ENCODE results near the gene REEP6. TPM values are rescaled to one million over a fixed set of nuclear protein-coding genes. Genes with fewer than 3 reads are reported as not detected.
A peak's percentile ranks its signal among the peaks of the same experiment; 100 is the strongest.

Gene REEP6
- total and polyA plus RNA-seq, 2 of the 8 experiments (the other 6 are each of a cell fraction or from before 2014, with no cell fraction given): 12.6 to 20.7 TPM

DNA sequence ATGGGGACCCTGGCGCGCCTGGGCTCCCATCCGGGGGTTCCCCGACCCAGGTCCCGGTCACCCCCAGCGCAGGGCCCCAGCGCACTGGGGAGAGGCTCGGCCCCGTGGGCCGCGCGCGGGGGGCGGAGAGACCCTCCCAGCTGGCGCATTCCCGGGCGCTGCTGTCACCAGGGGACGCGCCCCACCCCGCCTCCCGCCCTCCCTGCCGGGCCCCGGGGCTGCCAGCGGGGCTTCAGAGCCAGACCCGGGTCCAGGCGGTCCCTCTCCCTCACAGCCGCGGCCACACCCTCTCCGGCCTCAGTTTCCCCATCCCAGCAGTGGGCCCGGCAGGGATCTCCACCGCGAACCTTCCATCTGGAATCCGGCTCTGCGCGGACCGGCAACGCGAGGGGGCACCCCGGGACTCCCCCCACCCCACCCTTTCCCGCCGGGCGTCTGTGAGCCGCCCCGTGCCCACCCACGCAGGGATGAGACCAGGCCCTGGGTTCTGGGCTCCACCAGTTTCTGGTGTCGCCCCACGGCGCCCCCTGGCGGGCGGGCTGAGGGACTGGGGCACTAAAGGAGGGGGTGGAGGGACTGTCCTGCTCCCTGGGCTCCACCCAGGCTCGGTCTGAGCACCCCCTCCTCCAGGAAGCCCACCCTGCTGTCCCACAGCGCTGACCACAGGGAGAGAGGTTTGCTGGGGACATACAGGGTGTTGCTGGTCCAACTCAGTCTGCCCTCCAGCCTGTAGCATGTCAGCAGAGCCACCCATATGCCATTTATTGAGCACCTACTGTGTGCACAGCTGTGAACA is 22.7 kb downstream of the REEP6 start:
- Histone ChIP-seq H3K4me2 (ENCODE audit: insufficient read depth in 1 of 2, low read depth in 2 of 2, low read length in 2 of 2) (peak overlapping the region in 1 of 2 experiments; percentile 60; a peak in 2 of 4 replicates), H2AK5ac (ENCODE audit: low read depth, low read length) (no peak overlapping the region), H3K36me3 (ENCODE audit: control insufficient read depth in 2 of 4, insufficient read depth in 4 of 4, low read length in 3 of 4) (no peaks in the 10 kb centered on the region), H2BK12ac (ENCODE audit: low read depth, low read length) (no peak overlapping the region), H3K9ac (replicated peaks in 1 of 4; ENCODE audit: extremely low read depth in 1 of 4, low read depth in 3 of 4, low read length in 3 of 4) (no peak overlapping the region), H2BK5ac (ENCODE audit: low read depth, low read length) (no peak overlapping the region), H3K27me3 (replicated peaks in 1 of 4; ENCODE audit: control insufficient read depth in 3 of 4, extremely low read depth in 1 of 4, insufficient read depth in 3 of 4, low read length in 3 of 4) (peaks cover 0 to 10% (median 6%) of the 10 kb centered on the region in 4 experiments; a peak in 5 of 7 replicates), H2BK15ac (ENCODE audit: low read length) (peak overlapping the region; percentile 29; the same call in 1 of the 2 replicates), H3K23ac (ENCODE audit: insufficient read length) (no peak overlapping the region), H3K23me2 (ENCODE audit: low read depth, low read length) (no peaks in the 10 kb centered on the region; the same call in 1 of the 2 replicates), H3K27ac (ENCODE audit: low read depth, low read length) (no peak overlapping the region), H2AFZ (ENCODE audit: low read length) (no peak overlapping the region), H4K5ac (ENCODE audit: insufficient read length, low read depth, low read length) (no peak overlapping the region), H2BK20ac (ENCODE audit: low read length) (no peak overlapping the region), H3K9me3 (ENCODE audit: insufficient read depth in 2 of 2, low read depth in 1 of 2, low read length in 1 of 2) (no peaks in the 10 kb centered on the region), H3K56ac (replicated peaks; ENCODE audit: insufficient read length, low read depth, low read length) (no peak overlapping the region), H2BK120ac (replicated peaks; ENCODE audit: low read depth, low read length) (no peak overlapping the region), H3K79me1 (ENCODE audit: low read depth, low read length) (no peaks in the 10 kb centered on the region), H4K20me1 (replicated peaks in 1 of 2; ENCODE audit: control insufficient read depth in 1 of 2, insufficient read depth in 2 of 2, low read length in 2 of 2) (peaks cover 0 to 6% of the 10 kb centered on the region in 2 experiments), H3K4me3 (ENCODE audit: extremely low read depth in 1 of 4, insufficient read depth in 2 of 4, low read depth in 3 of 4, low read length in 4 of 4) (peak overlapping the region in 2 of 4 experiments; percentile 8 to 55; a peak in 3 of 8 replicates), H3K4me1 (replicated peaks in 1 of 4; ENCODE audit: control insufficient read depth in 3 of 4, insufficient read depth in 4 of 4, low read length in 3 of 4) (no peaks in the 10 kb centered on the region; a peak in 1 of 7 replicates), H3K14ac (ENCODE audit: insufficient read length) (no peak overlapping the region), H4K8ac (ENCODE audit: extremely low read depth, insufficient read depth, low read length) (0 out of 2 replicates have a peak overlapping the region, but pooled peaks have one; percentile 51), H3K4ac (replicated peaks; ENCODE audit: insufficient read length, low read depth, low read length) (no peak overlapping the region), H3K79me2 (ENCODE audit: control insufficient read depth in 1 of 2, insufficient read depth in 2 of 2, low read length in 2 of 2) (no peaks in the 10 kb centered on the region), H3K18ac (ENCODE audit: extremely low read depth, low read length) (no peak overlapping the region), H4K91ac (replicated peaks; ENCODE audit: insufficient read length, low read length) (no peak overlapping the region)
- FAIRE-seq (no peak), DNase-seq (ENCODE audit: low read depth in 1 of 2, low spot score in 2 of 2) (peak in 1 of 2 experiments; percentile 82)
- 25% methylated on average over 26 of the region's 52 CpGs; no CpG with 5 or more reads in 1 of the 2 experiments for WGBS, 2 experiments (ENCODE audit: extremely low coverage in 1 of 2, insufficient coverage in 1 of 2, insufficient read length in 1 of 2, insufficient replicate concordance in 2 of 2, low coverage in 1 of 2, low lambda C conversion rate in 2 of 2, missing lambda C conversion rate in 1 of 2)
- ChIA-PET POLR2A (ENCODE audit: partially characterized antibody) (interaction anchor here (0.5 to 1.6 kb wide), 2 partner anchors 28 to 232 kb away, joined by 3 read pairs; no protein-coding TSS in a partner anchor), CTCF (ENCODE audit: partially characterized antibody) (interaction anchor here (1.0 to 2.2 kb wide), 3 partner anchors 31 to 40 kb away, joined by 3 to 6 read pairs (median 4); no protein-coding TSS in a partner anchor)
- TF ChIP-seq, protein P1, sequence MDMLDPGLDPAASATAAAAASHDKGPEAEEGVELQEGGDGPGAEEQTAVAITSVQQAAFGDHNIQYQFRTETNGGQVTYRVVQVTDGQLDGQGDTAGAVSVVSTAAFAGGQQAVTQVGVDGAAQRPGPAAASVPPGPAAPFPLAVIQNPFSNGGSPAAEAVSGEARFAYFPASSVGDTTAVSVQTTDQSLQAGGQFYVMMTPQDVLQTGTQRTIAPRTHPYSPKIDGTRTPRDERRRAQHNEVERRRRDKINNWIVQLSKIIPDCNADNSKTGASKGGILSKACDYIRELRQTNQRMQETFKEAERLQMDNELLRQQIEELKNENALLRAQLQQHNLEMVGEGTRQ (IDR thresholded peaks at IDR 0.05; ENCODE audit: low read length): no peak
- no peak for TF ChIP-seq SAP30 (IDR thresholded peaks at IDR 0.05; ENCODE audit: insufficient read depth, insufficient replicate concordance, low read length)
- TF ChIP-seq GTF2F1 (IDR thresholded peaks at IDR 0.05; ENCODE audit: borderline replicate concordance, low read depth, low read length): no peak
- TF ChIP-seq TAF7 (optimal IDR thresholded peaks at IDR 0.05; ENCODE audit: borderline replicate concordance, low read depth, low read length): no peak
- TF ChIP-seq POLR2AphosphoS5 (IDR thresholded peaks at IDR 0.05; ENCODE audit: low read depth, low read length): no peak
- TF ChIP-seq YY1 (IDR thresholded peaks at IDR 0.05; ENCODE audit: low read depth, low read length): no peak
- TF ChIP-seq HDAC6 (IDR thresholded peaks at IDR 0.05; ENCODE audit: low read depth, low read length): no peak
- peak; percentile 19 to 52; a peak in 3 of 4 replicates for TF ChIP-seq RAD21 (IDR thresholded peaks at IDR 0.05 in 1 of 2, conservative IDR thresholded peaks at IDR 0.05 in 1 of 2; ENCODE audit: low read depth in 2 of 2, low read length in 2 of 2)
- TF ChIP-seq ASH2L (IDR thresholded peaks at IDR 0.05; ENCODE audit: low read length): no peak

Measured in H1 (cell line).